SK-N-SH treated with all-trans-retinoic acid at 6 μM for 48 hours (cell line): ENCODE results near the gene HLCS.

Source experiments
- ATAC-seq: fragments of 200-7000 bp; cut with Tn5 transposase; 3 replicates; pipeline ENCODE4 v1.9.1; 2020; ENCODE audit warnings: mild to moderate bottlenecking, moderate library complexity
- ARNTL ChIP-seq: fragments of 450-650 bp; formaldehyde crosslinking; IDR thresholded peaks from 2 replicates; pipeline ENCODE4 v1.5.0; 2020; ENCODE audit warnings: low read depth, mild to moderate bottlenecking, moderate library complexity, borderline replicate concordance
- BACH2 ChIP-seq: fragments of 250-450 bp; sonication (Bioruptor Pico); IDR thresholded peaks from 2 replicates; pipeline ENCODE4 v1.9.0; 2021; ENCODE audit warnings: mild to moderate bottlenecking, borderline replicate concordance
- CSDC2 ChIP-seq: fragments of 250-450 bp; sonication (Bioruptor Pico); IDR thresholded peaks from 2 replicates; pipeline ENCODE4 v1.5.0; 2020; ENCODE audit warnings: mild to moderate bottlenecking, moderate library complexity
- ESRRG ChIP-seq: fragments of 250-450 bp; sonication (Bioruptor Pico); IDR thresholded peaks from 2 replicates; pipeline ENCODE4 v1.6.1; 2021; ENCODE audit warnings: mild to moderate bottlenecking
- GLIS3 ChIP-seq: fragments of 250-450 bp; sonication (Bioruptor Pico); IDR thresholded peaks from 2 replicates; pipeline ENCODE4 v1.5.0; 2020; ENCODE audit warnings: mild to moderate bottlenecking, moderate library complexity
- ISL1 ChIP-seq: fragments of 250-450 bp; sonication (Bioruptor Pico); IDR thresholded peaks from 2 replicates; pipeline ENCODE4 v2.1.2; 2022; ENCODE audit warnings: mild to moderate bottlenecking, moderate library complexity
- PPARA ChIP-seq: fragments of 250-450 bp; sonication (Bioruptor Pico); IDR thresholded peaks from 2 replicates; pipeline ENCODE4 v1.5.0; 2020; ENCODE audit warnings: mild to moderate bottlenecking, borderline replicate concordance
- RARB ChIP-seq: fragments of 250-450 bp; sonication (Bioruptor Pico); IDR thresholded peaks from 2 replicates; pipeline ENCODE4 v1.8.0; 2021; ENCODE audit warnings: mild to moderate bottlenecking, moderate library complexity
- SNAI2 ChIP-seq: fragments of 250-450 bp; sonication (Bioruptor Pico); IDR thresholded peaks from 2 replicates; pipeline ENCODE4 v1.5.0; 2020; ENCODE audit warnings: mild to moderate bottlenecking, moderate library complexity
- TCF4 ChIP-seq: fragments of 250-450 bp; sonication (Bioruptor Pico); IDR thresholded peaks from 2 replicates; pipeline ENCODE4 v1.8.0; 2021; ENCODE audit warnings: mild to moderate bottlenecking, moderate library complexity, borderline replicate concordance
- TOX ChIP-seq: fragments of 250-450 bp; sonication (Bioruptor Pico); IDR thresholded peaks from 2 replicates; pipeline ENCODE4 v1.8.0; 2021; ENCODE audit warnings: mild to moderate bottlenecking, moderate library complexity, borderline replicate concordance
- ZC3H10 ChIP-seq: fragments of 250-450 bp; sonication (Bioruptor Pico); IDR thresholded peaks from 2 replicates; pipeline ENCODE4 v1.5.1; 2021; ENCODE audit warnings: mild to moderate bottlenecking, moderate library complexity
- ZFP3 ChIP-seq: fragments of 250-450 bp; sonication (Bioruptor Pico); IDR thresholded peaks from 2 replicates; pipeline ENCODE4 v1.5.0; 2020; ENCODE audit warnings: mild to moderate bottlenecking, moderate library complexity
- ZFP30 ChIP-seq: fragments of 450-650 bp; formaldehyde crosslinking; IDR thresholded peaks from 2 replicates; pipeline ENCODE4 v1.5.0; 2022; ENCODE audit warnings: mild to moderate bottlenecking, moderate library complexity
- ZNF565 ChIP-seq: fragments of 450-650 bp; formaldehyde crosslinking; conservative IDR thresholded peaks from 2 replicates; pipeline ENCODE4 v1.5.0; 2020; ENCODE audit warnings: low read depth, mild to moderate bottlenecking, moderate library complexity
- ZNF70 ChIP-seq: fragments of 450-650 bp; formaldehyde crosslinking; IDR thresholded peaks from 2 replicates; pipeline ENCODE4 v1.5.0; 2020; ENCODE audit warnings: mild to moderate bottlenecking, moderate library complexity
- ZNF8 ChIP-seq: fragments of 450-650 bp; formaldehyde crosslinking; IDR thresholded peaks from 2 replicates; pipeline ENCODE4 v1.5.0; 2020; ENCODE audit warnings: mild to moderate bottlenecking, moderate library complexity
- TF ChIP-seq, protein P1 (sequence below): fragments of 250-450 bp; sonication (Bioruptor Pico); IDR thresholded peaks from 2 replicates; pipeline ENCODE4 v1.5.0; 2020; ENCODE audit warnings: mild to moderate bottlenecking, moderate library complexity
- TF ChIP-seq, protein P2 (sequence below): fragments of 250-450 bp; sonication (Bioruptor Pico); IDR thresholded peaks from 2 replicates; pipeline ENCODE4 v1.5.1; 2020; ENCODE audit warnings: low read depth, mild to moderate bottlenecking, moderate library complexity
- TF ChIP-seq, protein P3 (sequence below): fragments of 250-450 bp; sonication (Bioruptor Pico); IDR thresholded peaks from 2 replicates; pipeline ENCODE4 v1.8.0; 2020; ENCODE audit warnings: mild to moderate bottlenecking, moderate library complexity, borderline replicate concordance
- TF ChIP-seq, protein P4 (sequence below): fragments of 250-450 bp; sonication (Bioruptor Pico); IDR thresholded peaks from 2 replicates; pipeline ENCODE4 v1.8.0; 2021; ENCODE audit warnings: low read depth, mild to moderate bottlenecking, moderate library complexity, borderline replicate concordance

The HLCS gene

DNA sequence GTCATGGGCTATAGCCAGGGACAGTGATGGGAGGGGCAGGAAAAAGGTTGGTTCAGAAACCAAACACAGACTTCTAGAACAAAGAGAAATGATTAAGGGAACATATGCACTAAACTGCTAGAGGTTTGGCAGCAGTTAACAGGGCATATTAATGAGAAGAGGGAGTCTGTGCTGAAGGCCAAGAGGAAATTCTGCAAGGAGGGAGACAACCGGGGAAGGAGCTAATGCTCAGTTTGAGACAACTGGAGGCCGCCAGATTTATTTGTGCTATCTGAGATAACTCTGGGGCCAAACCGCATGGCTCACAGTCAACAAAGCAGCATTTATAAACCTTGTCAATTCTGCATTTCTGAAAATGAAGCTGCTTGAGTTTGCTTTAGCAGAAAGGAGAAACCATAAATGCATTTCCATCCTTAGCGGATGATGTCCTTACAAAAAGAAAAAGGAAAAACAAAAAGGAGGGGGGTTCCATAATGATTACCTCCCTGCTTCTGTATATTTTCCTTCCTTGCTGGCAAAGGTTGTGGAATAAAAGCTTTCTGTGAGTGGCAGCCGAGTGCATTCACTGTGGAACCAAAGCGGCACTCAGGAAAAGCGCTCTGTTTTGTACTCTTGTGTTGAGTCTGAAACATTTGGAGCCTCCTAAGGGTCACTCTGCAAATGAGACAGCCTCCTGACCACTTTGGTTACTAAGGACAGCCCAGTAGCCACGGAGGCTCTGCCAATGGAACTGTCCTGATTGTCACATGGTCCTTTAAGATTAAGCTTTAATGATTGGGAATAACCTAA is 197.2 kb downstream of the HLCS start:
- no peak for ATAC-seq
- TF ChIP-seq ZNF8 (CRISPR knock-in tag): no peak
- TF ChIP-seq ISL1 (CRISPR knock-in tag): no peak
- no peak for TF ChIP-seq ZNF565 (CRISPR knock-in tag)
- TF ChIP-seq, protein P1, sequence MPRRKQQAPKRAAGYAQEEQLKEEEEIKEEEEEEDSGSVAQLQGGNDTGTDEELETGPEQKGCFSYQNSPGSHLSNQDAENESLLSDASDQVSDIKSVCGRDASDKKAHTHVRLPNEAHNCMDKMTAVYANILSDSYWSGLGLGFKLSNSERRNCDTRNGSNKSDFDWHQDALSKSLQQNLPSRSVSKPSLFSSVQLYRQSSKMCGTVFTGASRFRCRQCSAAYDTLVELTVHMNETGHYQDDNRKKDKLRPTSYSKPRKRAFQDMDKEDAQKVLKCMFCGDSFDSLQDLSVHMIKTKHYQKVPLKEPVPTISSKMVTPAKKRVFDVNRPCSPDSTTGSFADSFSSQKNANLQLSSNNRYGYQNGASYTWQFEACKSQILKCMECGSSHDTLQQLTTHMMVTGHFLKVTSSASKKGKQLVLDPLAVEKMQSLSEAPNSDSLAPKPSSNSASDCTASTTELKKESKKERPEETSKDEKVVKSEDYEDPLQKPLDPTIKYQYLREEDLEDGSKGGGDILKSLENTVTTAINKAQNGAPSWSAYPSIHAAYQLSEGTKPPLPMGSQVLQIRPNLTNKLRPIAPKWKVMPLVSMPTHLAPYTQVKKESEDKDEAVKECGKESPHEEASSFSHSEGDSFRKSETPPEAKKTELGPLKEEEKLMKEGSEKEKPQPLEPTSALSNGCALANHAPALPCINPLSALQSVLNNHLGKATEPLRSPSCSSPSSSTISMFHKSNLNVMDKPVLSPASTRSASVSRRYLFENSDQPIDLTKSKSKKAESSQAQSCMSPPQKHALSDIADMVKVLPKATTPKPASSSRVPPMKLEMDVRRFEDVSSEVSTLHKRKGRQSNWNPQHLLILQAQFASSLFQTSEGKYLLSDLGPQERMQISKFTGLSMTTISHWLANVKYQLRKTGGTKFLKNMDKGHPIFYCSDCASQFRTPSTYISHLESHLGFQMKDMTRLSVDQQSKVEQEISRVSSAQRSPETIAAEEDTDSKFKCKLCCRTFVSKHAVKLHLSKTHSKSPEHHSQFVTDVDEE (CRISPR knock-in tag): no peak
- no peak for TF ChIP-seq ZNF70 (CRISPR knock-in tag)
- no peak for TF ChIP-seq CSDC2 (CRISPR knock-in tag)
- TF ChIP-seq, protein P2, sequence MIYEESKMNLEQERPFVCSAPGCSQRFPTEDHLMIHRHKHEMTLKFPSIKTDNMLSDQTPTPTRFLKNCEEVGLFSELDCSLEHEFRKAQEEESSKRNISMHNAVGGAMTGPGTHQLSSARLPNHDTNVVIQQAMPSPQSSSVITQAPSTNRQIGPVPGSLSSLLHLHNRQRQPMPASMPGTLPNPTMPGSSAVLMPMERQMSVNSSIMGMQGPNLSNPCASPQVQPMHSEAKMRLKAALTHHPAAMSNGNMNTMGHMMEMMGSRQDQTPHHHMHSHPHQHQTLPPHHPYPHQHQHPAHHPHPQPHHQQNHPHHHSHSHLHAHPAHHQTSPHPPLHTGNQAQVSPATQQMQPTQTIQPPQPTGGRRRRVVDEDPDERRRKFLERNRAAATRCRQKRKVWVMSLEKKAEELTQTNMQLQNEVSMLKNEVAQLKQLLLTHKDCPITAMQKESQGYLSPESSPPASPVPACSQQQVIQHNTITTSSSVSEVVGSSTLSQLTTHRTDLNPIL (CRISPR knock-in tag): no peak
- no peak for TF ChIP-seq ESRRG (CRISPR knock-in tag)
- TF ChIP-seq GLIS3 (CRISPR knock-in tag): no peak
- TF ChIP-seq, all 23 proteins: peak for 0

DNA sequence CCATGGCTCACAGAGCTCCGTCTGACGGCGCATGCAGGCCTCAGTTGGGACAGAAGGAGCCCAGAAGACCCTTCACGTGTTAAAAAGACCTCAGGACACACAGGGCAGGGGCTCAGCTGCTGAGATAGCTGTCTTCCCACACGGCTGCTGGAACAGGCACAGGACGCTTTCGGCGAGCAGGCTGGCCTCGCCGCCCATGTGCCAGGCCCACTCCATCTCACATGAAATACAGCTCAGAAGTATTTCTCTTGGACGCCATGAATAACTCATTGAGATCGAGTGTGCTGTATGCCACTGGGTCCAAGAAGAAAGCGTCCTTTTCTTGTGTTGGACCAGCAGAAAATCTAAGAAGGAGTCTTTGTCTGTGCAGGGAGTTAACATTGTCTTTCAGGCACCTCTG is 198.0 kb downstream of the HLCS start:
- TF ChIP-seq, protein P2 (CRISPR knock-in tag): no peak
- TF ChIP-seq BACH2 (CRISPR knock-in tag) (no peak), PPARA (CRISPR knock-in tag) (no peak), ISL1 (CRISPR knock-in tag) (no peak), CSDC2 (CRISPR knock-in tag) (no peak), ZFP3 (CRISPR knock-in tag) (no peak), GLIS3 (CRISPR knock-in tag) (no peak), ZNF70 (CRISPR knock-in tag) (no peak), ARNTL (CRISPR knock-in tag) (no peak), ZC3H10 (CRISPR knock-in tag) (no peak), TOX (CRISPR knock-in tag) (no peak), RARB (CRISPR knock-in tag) (no peak), TCF4 (no peak), SNAI2 (CRISPR knock-in tag) (no peak)
- TF ChIP-seq, protein P3, sequence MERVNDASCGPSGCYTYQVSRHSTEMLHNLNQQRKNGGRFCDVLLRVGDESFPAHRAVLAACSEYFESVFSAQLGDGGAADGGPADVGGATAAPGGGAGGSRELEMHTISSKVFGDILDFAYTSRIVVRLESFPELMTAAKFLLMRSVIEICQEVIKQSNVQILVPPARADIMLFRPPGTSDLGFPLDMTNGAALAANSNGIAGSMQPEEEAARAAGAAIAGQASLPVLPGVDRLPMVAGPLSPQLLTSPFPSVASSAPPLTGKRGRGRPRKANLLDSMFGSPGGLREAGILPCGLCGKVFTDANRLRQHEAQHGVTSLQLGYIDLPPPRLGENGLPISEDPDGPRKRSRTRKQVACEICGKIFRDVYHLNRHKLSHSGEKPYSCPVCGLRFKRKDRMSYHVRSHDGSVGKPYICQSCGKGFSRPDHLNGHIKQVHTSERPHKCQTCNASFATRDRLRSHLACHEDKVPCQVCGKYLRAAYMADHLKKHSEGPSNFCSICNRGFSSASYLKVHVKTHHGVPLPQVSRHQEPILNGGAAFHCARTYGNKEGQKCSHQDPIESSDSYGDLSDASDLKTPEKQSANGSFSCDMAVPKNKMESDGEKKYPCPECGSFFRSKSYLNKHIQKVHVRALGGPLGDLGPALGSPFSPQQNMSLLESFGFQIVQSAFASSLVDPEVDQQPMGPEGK: no peak
- no peak for ATAC-seq

DNA sequence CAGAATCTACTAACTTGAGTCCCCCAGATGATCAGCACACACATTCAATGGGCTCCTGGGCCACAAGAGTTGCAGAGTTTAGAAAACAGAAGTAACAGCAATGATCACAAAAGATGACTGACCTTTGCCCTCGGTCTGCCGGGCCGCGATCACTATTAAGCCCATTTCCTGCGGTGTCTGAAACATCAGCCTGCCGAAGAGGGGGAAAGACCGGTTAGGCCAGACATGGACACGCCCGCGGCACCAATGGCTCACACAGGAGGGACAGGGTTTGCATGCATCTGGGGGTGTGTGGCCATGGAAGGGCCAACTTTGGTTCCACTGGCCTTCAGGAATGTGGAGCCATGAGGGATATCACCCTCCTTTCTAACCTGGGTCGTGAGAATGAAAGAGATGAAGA is 199.4 kb downstream of the HLCS start:
- ATAC-seq: no peak
- TF ChIP-seq ZNF70 (CRISPR knock-in tag): no peak
- no peak for TF ChIP-seq ISL1 (CRISPR knock-in tag)
- no peak for TF ChIP-seq ZNF8 (CRISPR knock-in tag)
- TF ChIP-seq, protein P2 (CRISPR knock-in tag): no peak
- TF ChIP-seq ZFP30 (CRISPR knock-in tag): no peak
- TF ChIP-seq, protein P1 (CRISPR knock-in tag): no peak
- TF ChIP-seq BACH2 (CRISPR knock-in tag): no peak
- no peak for TF ChIP-seq CSDC2 (CRISPR knock-in tag)
- TF ChIP-seq ZNF565 (CRISPR knock-in tag): no peak
- TF ChIP-seq ESRRG (CRISPR knock-in tag): no peak
- TF ChIP-seq, protein P4, sequence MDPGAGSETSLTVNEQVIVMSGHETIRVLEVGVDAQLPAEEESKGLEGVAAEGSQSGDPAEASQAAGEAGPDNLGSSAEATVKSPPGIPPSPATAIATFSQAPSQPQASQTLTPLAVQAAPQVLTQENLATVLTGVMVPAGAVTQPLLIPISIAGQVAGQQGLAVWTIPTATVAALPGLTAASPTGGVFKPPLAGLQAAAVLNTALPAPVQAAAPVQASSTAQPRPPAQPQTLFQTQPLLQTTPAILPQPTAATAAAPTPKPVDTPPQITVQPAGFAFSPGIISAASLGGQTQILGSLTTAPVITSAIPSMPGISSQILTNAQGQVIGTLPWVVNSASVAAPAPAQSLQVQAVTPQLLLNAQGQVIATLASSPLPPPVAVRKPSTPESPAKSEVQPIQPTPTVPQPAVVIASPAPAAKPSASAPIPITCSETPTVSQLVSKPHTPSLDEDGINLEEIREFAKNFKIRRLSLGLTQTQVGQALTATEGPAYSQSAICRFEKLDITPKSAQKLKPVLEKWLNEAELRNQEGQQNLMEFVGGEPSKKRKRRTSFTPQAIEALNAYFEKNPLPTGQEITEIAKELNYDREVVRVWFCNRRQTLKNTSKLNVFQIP: no peak
- no peak for TF ChIP-seq ARNTL (CRISPR knock-in tag)
- no peak for TF ChIP-seq SNAI2 (CRISPR knock-in tag)
- TF ChIP-seq ZFP3 (CRISPR knock-in tag): no peak
